Uterus (tissue), 2 donors: Measurements from ENCODE around the gene ASIC3.

ENCODE experiments used
- CTCF ChIP-seq, 4 experiments: fragments of 200-600 bp in 2 of 4; fragments of 450-650 bp in 2 of 4; sonication (generic) in 2 of 4; IDR thresholded peaks; one replicate each; pipeline ENCODE4 v1.5.1; 2016 to 2019; ENCODE audit warnings: antibody characterized with exemption in 4 of 4, mild to moderate bottlenecking in 2 of 4, moderate library complexity in 1 of 4
- POLR2A ChIP-seq, 2 donors: fragments of 450-650 bp; IDR thresholded peaks; one replicate each; pipeline ENCODE4 v1.6.1; 2016; ENCODE audit warnings: antibody characterized with exemption in 2 of 2, mild to moderate bottlenecking in 1 of 2, moderate library complexity in 1 of 2

GRCh38 chr7:151013356-151013732, 35.0 kb upstream of the ASIC3 start:
- TF ChIP-seq CTCF (IDR thresholded peaks at IDR 0.05) (no peak), POLR2A (IDR thresholded peaks at IDR 0.05) (no peak)
